ENCODE results near the gene SUOX.
"Not testable (repeated sequence)": the region's sequence is repeated elsewhere in the genome, so short reads cannot be mapped to it uniquely, and the experiment has no call there.

SUOX gene

GRCh38 chr12:55996715-55997534 is at the start of gene SUOX:
TSS of gene SUOX (plus strand) at chr12:55997276. CDS start at chr12:56002222, 4,946 bp downstream.
- DNase-seq (ENCODE audit: low read depth in 2 of 3, low spot score in 1 of 3): no peak

- DNase-seq (ENCODE audit: low read depth in 2 of 3, low spot score in 1 of 3): no peak
Measured at GRCh38 chr12:55955344-55955743, 41.7 kb upstream of the SUOX start.

DNA sequence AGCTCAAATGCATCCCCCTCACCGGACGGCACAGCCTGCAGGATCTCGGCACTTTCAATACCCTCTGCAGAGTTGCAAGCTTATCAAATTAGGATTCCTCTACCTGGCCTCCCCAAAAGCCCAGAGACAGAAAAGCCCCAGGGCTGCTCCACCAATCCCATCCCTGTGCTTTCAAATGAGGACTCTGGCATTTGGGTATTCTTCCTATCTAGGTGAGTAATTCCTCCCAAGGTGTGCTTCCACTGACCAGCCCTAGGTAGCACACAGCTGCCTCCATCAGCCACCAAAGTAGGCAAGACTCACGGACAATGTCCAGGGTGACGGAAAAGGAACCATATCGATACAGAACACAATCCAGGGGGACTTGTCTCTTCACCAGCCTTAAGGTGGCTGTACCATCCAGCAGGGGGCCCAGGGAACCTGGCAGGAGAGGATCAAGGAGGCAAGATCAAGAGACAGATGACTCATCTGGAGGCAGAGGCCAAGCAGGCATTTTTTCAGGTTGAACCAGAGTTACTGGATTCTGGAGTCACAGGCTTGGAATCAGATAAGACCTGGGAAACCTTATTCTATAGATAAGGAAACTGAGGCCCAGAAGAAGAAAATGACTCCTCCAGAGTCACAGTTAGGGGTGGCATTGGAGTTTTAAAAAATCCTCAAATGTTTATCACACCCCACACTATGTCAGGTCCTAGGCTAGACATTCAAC is 41.1 kb upstream of the SUOX start:
- peak in 1 of 3 donors; percentile 32 for DNase-seq (ENCODE audit: low read depth in 2 of 3, low spot score in 1 of 3)

GRCh38 chr12:55957106-55957859 is 39.8 kb upstream of the SUOX start:
- no peak for DNase-seq (ENCODE audit: low read depth in 2 of 3, low spot score in 1 of 3)

GRCh38 chr12:55963760-55964159 is 33.3 kb upstream of the SUOX start:
- no peak for DNase-seq (ENCODE audit: low read depth in 2 of 3, low spot score in 1 of 3)

- DNase-seq (ENCODE audit: low read depth in 2 of 3, low spot score in 1 of 3): no peak
Measured at GRCh38 chr12:55965240-55965639, 31.8 kb upstream of the SUOX start.

- no peak for DNase-seq (ENCODE audit: low read depth in 2 of 3, low spot score in 1 of 3)
Measured at GRCh38 chr12:55965941-55966407, 31.1 kb upstream of the SUOX start, which contains the start of gene PMEL. TSS of gene PMEL (minus strand) at chr12:55966042. CDS start at chr12:55966011, 31 bp downstream.

DNA sequence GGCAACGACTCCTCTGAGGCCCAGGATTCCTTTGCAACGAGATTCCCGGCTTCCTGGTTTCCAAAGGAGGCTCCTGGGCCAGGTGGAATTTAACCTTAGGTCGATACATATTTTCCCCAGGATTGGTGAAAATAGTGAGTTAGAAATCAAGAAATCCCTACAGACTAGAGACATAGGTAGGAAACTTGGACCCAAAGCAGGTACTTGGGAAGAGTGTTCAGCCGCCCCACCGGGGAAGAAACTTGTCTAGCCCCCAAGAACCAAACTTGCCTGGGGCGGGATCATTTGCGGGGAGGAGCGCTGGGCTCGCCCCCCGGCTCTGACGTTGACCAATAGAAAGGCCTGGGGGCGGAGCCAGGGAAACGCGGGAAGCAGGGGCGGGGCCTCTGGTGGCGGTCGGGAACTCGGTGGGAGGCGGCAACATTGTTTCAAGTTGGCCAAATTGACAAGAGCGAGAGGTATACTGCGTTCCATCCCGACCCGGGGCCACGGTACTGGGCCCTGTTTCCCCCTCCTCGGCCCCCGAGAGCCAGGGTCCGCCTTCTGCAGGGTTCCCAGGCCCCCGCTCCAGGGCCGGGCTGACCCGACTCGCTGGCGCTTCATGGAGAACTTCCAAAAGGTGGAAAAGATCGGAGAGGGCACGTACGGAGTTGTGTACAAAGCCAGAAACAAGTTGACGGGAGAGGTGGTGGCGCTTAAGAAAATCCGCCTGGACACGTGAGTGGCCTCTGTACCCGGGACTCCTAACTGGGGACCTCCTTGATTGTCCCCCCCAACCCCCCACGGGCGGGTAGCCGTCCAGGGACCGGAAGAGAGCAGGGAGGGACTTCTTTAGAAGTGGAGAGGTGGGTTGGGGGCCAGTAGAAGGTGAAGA is 30.4 kb upstream of the SUOX start, which contains the start of gene CDK2:
TSS of gene CDK2 (plus strand) at position 423 of the 874 bp plus-strand sequence. CDS start at position 602, 179 bp downstream.
- peak; percentile 84 to 93 (median 89) for DNase-seq (ENCODE audit: low read depth in 2 of 3, low spot score in 1 of 3)

DNA sequence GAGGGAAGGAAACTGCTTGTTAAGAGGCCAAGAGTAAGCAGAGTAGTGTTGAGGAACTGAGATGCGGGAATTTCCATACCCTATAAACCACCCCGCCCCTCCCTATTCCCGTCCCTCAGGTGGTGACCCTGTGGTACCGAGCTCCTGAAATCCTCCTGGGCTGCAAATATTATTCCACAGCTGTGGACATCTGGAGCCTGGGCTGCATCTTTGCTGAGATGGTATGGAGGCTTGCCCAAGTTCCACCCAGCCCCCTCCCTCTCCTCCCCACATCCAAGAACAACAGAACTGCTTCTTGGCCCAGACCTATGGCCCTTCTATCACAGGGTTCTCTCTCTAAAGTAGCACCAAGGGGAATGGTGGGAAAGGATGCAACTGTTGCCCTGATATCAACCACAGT is 27.7 kb upstream of the SUOX start:
- DNase-seq (ENCODE audit: low read depth in 2 of 3, low spot score in 1 of 3): no peak

GRCh38 chr12:55970775-55971174 is 26.3 kb upstream of the SUOX start:
- DNase-seq (ENCODE audit: low read depth in 2 of 3, low spot score in 1 of 3): no peak

DNA sequence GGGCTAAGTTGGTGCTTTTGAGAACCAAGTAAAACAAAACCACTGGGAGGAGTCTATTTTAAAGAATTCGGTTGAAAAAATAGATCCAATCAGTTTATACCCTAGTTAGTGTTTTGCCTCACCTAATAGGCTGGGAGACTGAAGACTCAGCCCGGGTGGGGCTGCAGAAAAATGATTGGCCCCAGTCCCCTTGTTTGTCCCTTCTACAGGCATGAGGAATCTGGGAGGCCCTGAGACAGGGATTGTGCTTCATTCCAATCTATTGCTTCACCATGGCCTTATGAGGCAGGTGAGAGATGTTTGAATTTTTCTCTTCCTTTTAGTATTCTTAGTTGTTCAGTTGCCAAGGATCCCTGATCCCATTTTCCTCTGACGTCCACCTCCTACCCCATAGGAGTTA is 25.0 kb upstream of the SUOX start:
- no peak for DNase-seq (ENCODE audit: low read depth in 2 of 3, low spot score in 1 of 3)

DNA sequence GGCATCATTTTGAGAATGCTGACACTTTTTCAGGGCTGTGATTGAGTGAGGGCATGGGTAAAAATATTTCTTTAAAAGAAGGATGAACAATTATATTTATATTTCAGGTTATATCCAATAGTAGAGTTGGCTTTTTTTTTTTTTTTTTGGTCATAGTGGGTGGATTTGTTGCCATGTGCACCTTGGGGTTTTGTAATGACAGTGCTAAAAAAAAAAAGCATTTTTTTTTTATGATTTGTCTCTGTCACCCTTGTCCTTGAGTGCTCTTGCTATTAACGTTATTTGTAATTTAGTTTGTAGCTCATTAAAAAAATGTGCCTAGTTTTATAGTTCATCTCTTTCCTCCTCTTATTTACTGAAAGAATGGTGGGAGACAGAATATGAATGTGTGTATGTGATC is 24.6 kb upstream of the SUOX start:
- DNase-seq (ENCODE audit: low read depth in 2 of 3, low spot score in 1 of 3): no peak

- DNase-seq (ENCODE audit: low read depth in 2 of 3, low spot score in 1 of 3): no peak
Measured at GRCh38 chr12:55972911-55973598, 24.0 kb upstream of the SUOX start.

DNA sequence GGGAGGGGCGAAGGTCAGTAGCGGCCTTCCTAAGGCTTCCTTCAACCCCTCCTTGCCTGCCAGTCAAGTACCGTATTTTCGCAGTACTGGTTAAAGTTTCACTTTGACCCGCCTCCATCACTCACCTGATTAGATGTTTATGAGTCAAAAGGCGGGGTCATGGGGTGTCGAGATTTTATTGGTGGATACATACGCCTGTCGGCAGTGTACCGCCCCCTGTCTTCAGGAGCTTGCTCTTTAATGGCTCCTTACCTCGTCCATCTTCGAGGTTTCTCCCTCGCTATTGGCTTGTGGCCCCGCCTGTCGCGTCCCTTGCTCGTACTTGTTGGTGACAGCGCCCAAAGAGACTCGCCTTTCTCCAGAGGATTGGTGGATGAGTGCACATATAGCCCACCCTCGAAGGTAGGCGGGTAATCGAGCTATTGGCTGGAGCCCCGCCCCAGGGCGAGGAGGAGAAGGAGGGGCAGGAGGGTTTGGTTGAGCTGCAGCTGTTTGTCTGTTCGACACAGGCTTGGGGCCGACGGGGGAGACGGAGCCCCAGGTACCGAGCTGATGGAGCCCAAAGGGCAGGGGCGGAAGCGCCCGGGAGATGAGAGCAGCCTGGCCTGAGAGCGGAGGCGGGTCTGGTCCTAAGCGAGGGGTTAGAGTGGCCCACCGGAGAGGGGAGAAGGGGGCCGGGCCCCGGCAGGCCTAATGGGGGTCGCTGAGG is 23.3 kb upstream of the SUOX start, which contains the start of gene RAB5B:
TSS of gene RAB5B (plus strand) at position 480 of the 709 bp plus-strand sequence. CDS start 12,883 bp downstream, outside the sequence.
- peak; percentile 95 to 98 (median 96) for DNase-seq (ENCODE audit: low read depth in 2 of 3, low spot score in 1 of 3)

GRCh38 chr12:55974308-55974730 is 22.8 kb upstream of the SUOX start:
- DNase-seq (ENCODE audit: low read depth in 2 of 3, low spot score in 1 of 3): peak in 2 of 3 donors; percentile 12 to 19

GRCh38 chr12:55978393-55978792 is 18.7 kb upstream of the SUOX start:
- DNase-seq (ENCODE audit: low read depth in 2 of 3, low spot score in 1 of 3): no peak

DNA sequence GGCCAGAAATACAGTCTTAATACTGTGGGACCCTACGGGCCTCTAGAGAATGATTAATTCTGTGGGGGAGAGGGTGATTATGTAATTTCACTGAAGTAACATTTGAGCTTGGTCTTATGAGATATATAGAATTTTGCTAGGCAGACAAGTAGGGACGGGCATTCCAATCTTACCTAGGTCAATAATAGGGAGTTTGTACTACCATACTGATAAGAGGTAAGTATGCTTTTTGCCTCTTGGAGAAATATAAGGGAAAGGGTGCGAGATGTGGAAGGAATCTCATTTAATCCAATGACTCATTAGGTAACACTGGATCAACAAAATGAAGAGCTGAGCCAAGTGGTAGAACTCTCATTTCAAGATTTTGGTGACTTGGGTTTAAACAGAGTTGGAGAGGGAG is 18.0 kb upstream of the SUOX start:
- no peak for DNase-seq (ENCODE audit: low read depth in 2 of 3, low spot score in 1 of 3)

DNA sequence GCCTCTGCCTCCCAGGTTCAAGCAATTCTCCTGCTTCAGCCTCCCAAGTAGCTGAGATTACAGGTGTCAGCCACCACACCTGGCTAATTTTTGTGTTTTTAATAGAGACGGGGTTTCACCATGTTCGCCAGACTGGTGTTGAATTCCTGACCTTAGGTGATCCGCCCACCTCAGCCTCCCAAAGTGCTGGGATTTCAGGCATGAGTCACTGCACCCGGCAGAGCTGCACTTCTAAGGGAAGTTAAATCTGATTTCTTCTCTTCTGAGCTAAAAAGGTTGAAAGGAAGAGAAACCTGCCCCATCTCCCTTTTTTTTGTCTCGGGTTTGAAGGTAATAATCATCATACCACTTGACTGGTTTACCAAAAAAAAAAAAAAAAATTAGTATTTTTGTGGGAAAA is 15.2 kb upstream of the SUOX start:
- not testable (repeated sequence) for DNase-seq (ENCODE audit: low read depth in 2 of 3, low spot score in 1 of 3)
